B cell (primary cell): ENCODE results near the gene COG6. TPM values are rescaled to one million over a fixed set of nuclear protein-coding genes. Genes with fewer than 3 reads are reported as not detected.

Experiments
- ATAC-seq: fragments of 200-7000 bp; cut with Tn5 transposase; one replicate; pipeline ENCODE4 v1.10.0; 2021; ENCODE audit warnings: low read depth, mild to moderate bottlenecking, moderate number of reproducible peaks, moderate library complexity
- CTCF ChIA-PET: fragments of 350-600 bp; sonication (Branson Sonifier 250); formaldehyde crosslinking; loops from one replicate; lab custom pipeline; 2021; ENCODE audit warnings: antibody characterized with exemption, inconsistent platforms; lab: Charles Lee
- POLR2A ChIA-PET: fragments of 350-600 bp; sonication (Branson Sonifier 250); formaldehyde crosslinking; loops from one replicate; lab custom pipeline; 2021; ENCODE audit warnings: antibody characterized with exemption; lab: Charles Lee
- DNase-seq: peaks from one replicate; pipeline ENCODE4 v3.0.0; 2013
- H2AFZ ChIP-seq: 2 replicates; pipeline ENCODE4 v1.6.1; 2012; ENCODE audit warnings: mild to moderate bottlenecking, low read depth, low read length; ENCODE audit not compliant: insufficient read depth, poor library complexity, severe bottlenecking
- H3K27ac ChIP-seq, 2 donors: 1 replicate in 1 of 2; 2 replicates in 1 of 2; pipeline ENCODE4 v1.5.1; 2012 to 2013; ENCODE audit warnings: low read length in 2 of 2, mild to moderate bottlenecking in 2 of 2, moderate library complexity in 1 of 2
- H3K27me3 ChIP-seq, 4 experiments: fragments of 200-600 bp in 1 of 4; sonication (generic) in 1 of 4; replicated peaks in 1 of 4; 1 replicate in 2 of 4; 2 replicates in 2 of 4; pipeline versions ENCODE4 v1.6.1 to v1.7.0; 2013 to 2016; ENCODE audit warnings: low read length in 3 of 4, mild to moderate bottlenecking in 2 of 4, mixed read lengths in 1 of 4, moderate library complexity in 1 of 4; ENCODE audit not compliant: insufficient read depth in 4 of 4, control insufficient read depth in 3 of 4; ENCODE audit errors: control extremely low read depth in 1 of 4
- H3K36me3 ChIP-seq, 2 experiments: replicated peaks in 1 of 2; 1 replicate in 1 of 2; 2 replicates in 1 of 2; pipeline versions ENCODE4 v1.6.1 to v1.7.1; 2013; ENCODE audit warnings: low read length in 1 of 2; ENCODE audit not compliant: insufficient read depth in 2 of 2, control insufficient read depth in 1 of 2; ENCODE audit errors: control extremely low read depth in 1 of 2, extremely low read depth in 1 of 2
- H3K4me1 ChIP-seq, 2 donors: fragments of 200-600 bp in 1 of 2; sonication (generic) in 1 of 2; 1 replicate in 1 of 2; 2 replicates in 1 of 2; pipeline versions ENCODE4 v1.5.1 to v1.6.1; 2013 to 2017; ENCODE audit warnings: low read length in 2 of 2; ENCODE audit not compliant: control insufficient read depth in 2 of 2, insufficient read depth in 2 of 2
- H3K4me2 ChIP-seq: replicated peaks from 2 replicates; pipeline ENCODE3; 2012; ENCODE audit warnings: mild to moderate bottlenecking, low read depth, low read length; ENCODE audit not compliant: poor library complexity, severe bottlenecking
- H3K4me3 ChIP-seq, 5 experiments: fragments of 200-600 bp in 1 of 5; sonication (generic) in 1 of 5; 1 replicate in 3 of 5; 2 replicates in 2 of 5; pipeline versions ENCODE4 v1.5.1 to v1.7.0; 2011 to 2016; ENCODE audit warnings: low read length in 4 of 5, mild to moderate bottlenecking in 4 of 5, low read depth in 2 of 5, control low read depth in 1 of 5, moderate library complexity in 1 of 5; ENCODE audit not compliant: insufficient read depth in 1 of 5; ENCODE audit errors: control extremely low read depth in 1 of 5, extremely low read depth in 1 of 5
- H3K79me2 ChIP-seq: fragments of 200-600 bp; sonication (generic); one replicate; pipeline ENCODE4 v1.6.0; 2016; ENCODE audit warnings: low read length; ENCODE audit not compliant: control insufficient read depth, insufficient read depth
- H3K9ac ChIP-seq: fragments of 200-600 bp; sonication (generic); 2 replicates; pipeline ENCODE4 v1.6.1; 2017; ENCODE audit warnings: mild to moderate bottlenecking, low read length, moderate library complexity
- H3K9me3 ChIP-seq, 3 donors: one replicate each; pipeline versions ENCODE4 v1.6.1 to v1.7.1; 2013; ENCODE audit warnings: low read length in 2 of 3; ENCODE audit not compliant: control insufficient read depth in 2 of 3, insufficient read depth in 1 of 3; ENCODE audit errors: control extremely low read depth in 1 of 3
- H4K20me1 ChIP-seq: 2 replicates; pipeline ENCODE4 v1.6.0; 2012; ENCODE audit warnings: mild to moderate bottlenecking, low read length; ENCODE audit not compliant: insufficient read depth, control insufficient read depth, poor library complexity, severe bottlenecking
- H3K27ac Mint-ChIP-seq: one replicate; pipeline ENCODE4 v1.8.0; 2021; ENCODE audit warnings: mixed read lengths
- H3K27me3 Mint-ChIP-seq: one replicate; pipeline ENCODE4 v1.8.0; 2021; ENCODE audit warnings: mixed read lengths
- H3K4me1 Mint-ChIP-seq: one replicate; pipeline ENCODE4 v1.8.0; 2021; ENCODE audit warnings: mixed read lengths
- H3K4me3 Mint-ChIP-seq: one replicate; pipeline ENCODE4 v1.8.0; 2021; ENCODE audit warnings: mixed read lengths
- H3K9me3 Mint-ChIP-seq: one replicate; pipeline ENCODE4 v1.8.0; 2022; ENCODE audit warnings: mixed read lengths; ENCODE audit not compliant: insufficient read depth
- EZH2 ChIP-seq: IDR thresholded peaks from 2 replicates; pipeline ENCODE4 v1.6.1; 2012; ENCODE audit warnings: borderline replicate concordance, low read depth, mild to moderate bottlenecking, moderate library complexity, low read length; ENCODE audit not compliant: insufficient read depth, poor library complexity, severe bottlenecking
- WGBS: methylation state at CpG from one replicate; pipeline ENCODE4 v1.1.5; 2013; ENCODE audit warnings: missing lambda C conversion rate; ENCODE audit not compliant: insufficient coverage; 5-methylcytosine and 5-hydroxymethylcytosine counted together
- intact Hi-C: fragments of 100-400 bp; cut with micrococcal nuclease; formaldehyde crosslinking; loops from one replicate; pipeline ENCODE4 v1.10.0; 2022
- polyA plus RNA-seq: library from polyadenylated mRNA; depleted of rRNA; stranded (reverse); fragments of >200 nt; gene quantifications from 2 replicates; pipeline ENCODE4 v1.2.3, GENCODE V29; 2012
- total RNA-seq, 2 donors: library from RNA; stranded (reverse); fragments of 120-200 nt in 1 of 2; gene quantifications; 1 replicate in 1 of 2; 2 replicates in 1 of 2; pipeline versions ENCODE4 v1.2.3 to v1.2.4, GENCODE V29; 2013 to 2022
- TF ChIP-seq, protein P1 (sequence below): fragments of 200-600 bp; IDR thresholded peaks from one replicate; pipeline ENCODE4 v1.8.0; 2022; ENCODE audit warnings: antibody characterized with exemption, mild to moderate bottlenecking

COG6 gene
- total and polyA plus RNA-seq, 2 donors (not counting 1 experiment from before 2014, with no cell fraction given): 7.7 to 49.9 TPM

GRCh38 chr13:39784347-39784746, 128.9 kb downstream of the COG6 start:
- no peaks in the 10 kb centered on the region for H3K9me3 Mint-ChIP-seq
- Histone ChIP-seq H3K4me2 (no peak overlapping the region), H3K36me3 (no peaks in the 10 kb centered on the region), H3K27me3 (peaks cover 0 to 3% (median 0%) of the 10 kb centered on the region in 4 experiments), H2AFZ (no peak overlapping the region), H3K9ac (no peak overlapping the region), H3K4me1 (no peaks in the 10 kb centered on the region), H3K79me2 (no peaks in the 10 kb centered on the region), H3K4me3 (no peak overlapping the region), H4K20me1 (no peaks in the 10 kb centered on the region), H3K27ac (no peak overlapping the region), H3K9me3 (peaks cover 0 to 1% (median 1%) of the 10 kb centered on the region in 3 donors)
- CTCF ChIA-PET: interaction anchor here (2.1 kb wide), 1 partner anchor 898 kb away, joined by 7 read pairs; no protein-coding TSS in a partner anchor
- H3K4me1 Mint-ChIP-seq: no peaks in the 10 kb centered on the region
- ATAC-seq (no peak), DNase-seq (no peak)
- no peaks in the 10 kb centered on the region for H3K27me3 Mint-ChIP-seq
- H3K27ac Mint-ChIP-seq: no peak overlapping the region
- 100% methylated on average over 1 of the region's 1 CpG for WGBS
- POLR2A ChIA-PET: no interaction called here
- H3K4me3 Mint-ChIP-seq: no peak overlapping the region
- intact Hi-C loops: no loop called here
- TF ChIP-seq, protein P1, sequence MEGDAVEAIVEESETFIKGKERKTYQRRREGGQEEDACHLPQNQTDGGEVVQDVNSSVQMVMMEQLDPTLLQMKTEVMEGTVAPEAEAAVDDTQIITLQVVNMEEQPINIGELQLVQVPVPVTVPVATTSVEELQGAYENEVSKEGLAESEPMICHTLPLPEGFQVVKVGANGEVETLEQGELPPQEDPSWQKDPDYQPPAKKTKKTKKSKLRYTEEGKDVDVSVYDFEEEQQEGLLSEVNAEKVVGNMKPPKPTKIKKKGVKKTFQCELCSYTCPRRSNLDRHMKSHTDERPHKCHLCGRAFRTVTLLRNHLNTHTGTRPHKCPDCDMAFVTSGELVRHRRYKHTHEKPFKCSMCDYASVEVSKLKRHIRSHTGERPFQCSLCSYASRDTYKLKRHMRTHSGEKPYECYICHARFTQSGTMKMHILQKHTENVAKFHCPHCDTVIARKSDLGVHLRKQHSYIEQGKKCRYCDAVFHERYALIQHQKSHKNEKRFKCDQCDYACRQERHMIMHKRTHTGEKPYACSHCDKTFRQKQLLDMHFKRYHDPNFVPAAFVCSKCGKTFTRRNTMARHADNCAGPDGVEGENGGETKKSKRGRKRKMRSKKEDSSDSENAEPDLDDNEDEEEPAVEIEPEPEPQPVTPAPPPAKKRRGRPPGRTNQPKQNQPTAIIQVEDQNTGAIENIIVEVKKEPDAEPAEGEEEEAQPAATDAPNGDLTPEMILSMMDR: no peak
- no peak for TF ChIP-seq EZH2

DNA sequence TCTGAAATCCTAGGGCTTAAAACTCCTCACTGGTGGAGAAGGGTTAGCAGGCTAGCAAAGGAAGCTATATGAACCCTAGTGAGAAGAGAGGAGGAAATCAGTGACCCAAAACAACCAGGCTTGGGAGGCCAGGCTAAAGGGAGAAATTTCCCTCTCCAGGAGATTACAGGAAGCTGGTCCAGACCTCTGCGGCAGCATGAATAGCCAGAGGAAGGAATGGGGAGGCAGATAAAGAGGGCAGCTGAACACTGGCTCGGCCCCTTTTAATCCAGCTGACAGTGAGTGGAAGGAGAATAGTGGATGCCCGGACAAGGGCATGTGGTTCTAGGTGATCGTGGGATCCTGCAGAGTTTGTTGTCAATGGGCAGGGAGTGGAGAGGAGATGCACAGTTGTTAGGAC, 130.6 kb downstream of the COG6 start:
- no peak overlapping the region for H3K4me3 ChIP-seq
- ATAC-seq: no peak
- 46% methylated on average over 4 of the region's 4 CpGs for WGBS
- CTCF ChIA-PET: no interaction called here
- H3K9me3 ChIP-seq: peaks cover 3 to 5% (median 4%) of the 10 kb centered on the region in 3 donors
- H3K27ac ChIP-seq: no peak overlapping the region
- H3K4me1 ChIP-seq: no peaks in the 10 kb centered on the region
- no peak overlapping the region for H3K4me2 ChIP-seq
- Mint-ChIP-seq H3K4me1 (no peaks in the 10 kb centered on the region), H3K4me3 (no peak overlapping the region), H3K27me3 (no peaks in the 10 kb centered on the region), H3K27ac (no peak overlapping the region), H3K9me3 (no peaks in the 10 kb centered on the region)
- TF ChIP-seq, protein P1: no peak
- no peak for TF ChIP-seq EZH2
- no peak for DNase-seq
- H4K20me1 ChIP-seq: no peaks in the 10 kb centered on the region
- H3K27me3 ChIP-seq: peaks cover 0 to 3% (median 0%) of the 10 kb centered on the region in 4 experiments
- no peak overlapping the region for H3K9ac ChIP-seq
- POLR2A ChIA-PET: no interaction called here
- H2AFZ ChIP-seq: no peak overlapping the region
- no peaks in the 10 kb centered on the region for H3K36me3 ChIP-seq
- no peaks in the 10 kb centered on the region for H3K79me2 ChIP-seq
- intact Hi-C loops: no loop called here
